HUES6 (cell line): ENCODE results near the gene EN1.

Experiments used
- H3K27ac ChIP-seq: 2 replicates; pipeline ENCODE4 v1.7.0; 2013; ENCODE audit warnings: low read depth, mild to moderate bottlenecking, low read length, inconsistent platforms
- H3K27me3 ChIP-seq: 2 replicates; pipeline ENCODE4 v1.6.1; 2013; ENCODE audit warnings: low read length; ENCODE audit not compliant: control insufficient read depth, insufficient read depth
- H3K36me3 ChIP-seq: 2 replicates; pipeline ENCODE4 v1.6.1; 2013; ENCODE audit warnings: low read length; ENCODE audit not compliant: control insufficient read depth, insufficient read depth
- H3K4me1 ChIP-seq: 2 replicates; pipeline ENCODE4 v1.6.1; 2013; ENCODE audit warnings: low read length; ENCODE audit not compliant: control insufficient read depth, insufficient read depth
- H3K4me3 ChIP-seq: 2 replicates; pipeline ENCODE4 v1.5.1; 2013; ENCODE audit warnings: low read depth, low read length
- H3K9ac ChIP-seq: one replicate; pipeline ENCODE4 v1.6.1; 2013; ENCODE audit warnings: mild to moderate bottlenecking, low read length
- H3K9me3 ChIP-seq: 2 replicates; pipeline ENCODE4 v1.6.1; 2013; ENCODE audit warnings: low read depth, low read length; ENCODE audit not compliant: control insufficient read depth, insufficient read depth

EN1 gene

GRCh38 chr2:118847762-118848172 is 319 bp upstream of the EN1 start:
- Histone ChIP-seq H3K27me3 (peaks cover 99% of the 10 kb centered on the region), H3K4me3 (peak overlapping the region; percentile 45), H3K36me3 (no peaks in the 10 kb centered on the region), H3K27ac (no peak overlapping the region), H3K9me3 (no peaks in the 10 kb centered on the region), H3K4me1 (peaks cover 59% of the 10 kb centered on the region), H3K9ac (no peak overlapping the region)

DNA sequence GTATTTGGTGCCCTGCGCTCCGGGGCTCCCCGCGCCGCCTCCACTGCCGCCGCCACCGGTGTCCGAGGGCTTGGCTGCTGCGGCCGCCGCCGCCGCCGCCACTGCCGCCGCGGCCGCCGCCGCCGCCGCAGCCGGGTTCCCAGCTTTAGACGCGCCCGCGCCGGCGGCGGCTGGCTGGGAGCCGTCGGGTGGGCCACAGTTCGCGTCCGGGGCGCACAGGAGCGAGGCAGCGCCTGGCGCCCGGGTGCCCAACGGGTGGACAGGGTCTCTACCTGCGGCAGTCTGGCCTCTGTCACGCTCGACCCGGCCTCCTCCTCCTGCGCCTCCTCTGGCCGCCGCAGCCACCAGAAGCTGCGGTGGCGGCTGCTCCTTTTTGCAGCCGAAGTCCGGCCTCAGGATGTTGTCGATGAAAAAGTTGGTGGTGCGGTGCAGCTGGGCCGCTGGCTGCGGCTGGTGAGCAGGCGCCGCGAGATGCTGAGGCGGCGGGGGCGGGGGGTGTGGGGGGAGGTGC is 951 bp downstream of the EN1 start:
- Histone ChIP-seq H3K4me3 (peak overlapping the region; percentile 24; the same call in 1 of the 2 replicates), H3K27me3 (peaks cover 99% of the 10 kb centered on the region), H3K9ac (no peak overlapping the region), H3K36me3 (no peaks in the 10 kb centered on the region), H3K27ac (no peak overlapping the region), H3K9me3 (no peaks in the 10 kb centered on the region), H3K4me1 (peaks cover 60% of the 10 kb centered on the region)

GRCh38 chr2:118845522-118846441 is 1.7 kb downstream of the EN1 start:
- Histone ChIP-seq H3K36me3 (no peaks in the 10 kb centered on the region), H3K27ac (no peak overlapping the region), H3K9me3 (no peaks in the 10 kb centered on the region), H3K27me3 (peaks cover 99% of the 10 kb centered on the region), H3K4me3 (peak overlapping the region; percentile 24), H3K4me1 (peaks cover 59% of the 10 kb centered on the region), H3K9ac (no peak overlapping the region)

DNA sequence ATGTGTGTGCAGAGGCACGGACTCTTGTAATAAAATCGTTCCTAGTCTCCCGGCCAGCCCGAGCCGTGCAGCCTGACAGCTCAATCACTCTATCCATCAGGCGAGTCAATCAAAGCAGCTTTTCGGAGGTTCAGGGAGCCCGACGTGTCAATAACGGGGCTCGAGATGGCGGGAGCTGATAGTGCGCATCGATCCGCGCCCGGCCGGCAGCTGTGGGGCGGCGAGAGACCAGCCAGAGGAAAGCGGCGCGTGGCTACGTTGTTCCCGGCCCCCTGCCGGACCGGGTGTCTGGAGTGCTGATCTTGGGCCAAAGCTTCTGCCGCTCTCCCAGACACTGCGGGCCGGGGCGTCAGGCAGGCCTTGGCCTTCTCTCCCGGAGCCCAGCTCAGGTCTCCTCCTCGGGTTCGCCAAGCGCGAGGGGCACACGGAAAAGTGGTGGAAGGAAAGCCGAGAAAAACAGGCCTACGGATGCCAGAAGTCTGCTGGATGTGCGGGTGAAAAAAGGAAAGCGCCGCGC is 2.4 kb downstream of the EN1 start:
- Histone ChIP-seq H3K9ac (no peak overlapping the region), H3K4me1 (peaks cover 52% of the 10 kb centered on the region), H3K27ac (no peak overlapping the region), H3K36me3 (no peaks in the 10 kb centered on the region), H3K4me3 (peak overlapping the region; percentile 24), H3K27me3 (peaks cover 99% of the 10 kb centered on the region), H3K9me3 (no peaks in the 10 kb centered on the region)

DNA sequence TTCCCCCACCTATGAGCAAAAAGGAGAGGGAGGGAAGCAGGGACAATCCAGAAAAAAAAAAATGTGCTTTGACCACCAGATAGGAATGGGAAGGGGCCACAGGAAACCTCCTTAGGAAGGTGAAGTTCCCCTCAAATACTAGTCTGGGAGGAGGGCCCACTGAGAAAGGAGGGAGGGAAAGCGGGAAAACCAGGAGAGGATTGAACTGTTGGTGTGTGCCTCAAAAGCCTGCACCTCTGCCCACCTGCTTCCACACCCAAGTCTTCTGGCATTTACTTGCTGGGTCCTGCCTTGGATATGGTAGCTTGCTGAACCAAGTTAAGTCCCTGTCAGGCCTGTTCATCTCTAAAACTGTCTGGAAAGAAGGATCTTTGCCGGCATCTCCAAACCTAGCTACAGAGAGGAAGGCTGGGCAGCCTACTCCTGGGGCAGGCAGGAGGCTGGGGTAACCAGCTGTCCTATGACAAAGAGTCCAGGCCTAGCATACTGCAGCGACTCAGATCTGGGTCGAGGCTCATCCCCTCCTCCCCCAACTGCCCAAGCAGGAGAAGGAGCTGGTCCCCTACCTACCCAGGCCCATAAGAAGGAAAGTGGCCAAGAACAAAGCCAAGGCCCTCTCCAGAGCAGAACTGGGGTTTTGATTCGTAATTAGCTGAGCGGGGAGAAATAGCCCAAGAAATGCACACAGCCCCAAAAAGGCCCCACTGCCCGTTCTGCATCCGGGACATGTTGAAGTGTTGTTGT is 3.0 kb downstream of the EN1 start:
- H3K27ac ChIP-seq: no peak overlapping the region
- no peaks in the 10 kb centered on the region for H3K36me3 ChIP-seq
- H3K27me3 ChIP-seq: peaks cover 99% of the 10 kb centered on the region
- no peak overlapping the region for H3K9ac ChIP-seq
- peak overlapping the region; percentile 7; the same call in 1 of the 2 replicates for H3K4me3 ChIP-seq
- no peaks in the 10 kb centered on the region for H3K9me3 ChIP-seq
- H3K4me1 ChIP-seq: peaks cover 50% of the 10 kb centered on the region

DNA sequence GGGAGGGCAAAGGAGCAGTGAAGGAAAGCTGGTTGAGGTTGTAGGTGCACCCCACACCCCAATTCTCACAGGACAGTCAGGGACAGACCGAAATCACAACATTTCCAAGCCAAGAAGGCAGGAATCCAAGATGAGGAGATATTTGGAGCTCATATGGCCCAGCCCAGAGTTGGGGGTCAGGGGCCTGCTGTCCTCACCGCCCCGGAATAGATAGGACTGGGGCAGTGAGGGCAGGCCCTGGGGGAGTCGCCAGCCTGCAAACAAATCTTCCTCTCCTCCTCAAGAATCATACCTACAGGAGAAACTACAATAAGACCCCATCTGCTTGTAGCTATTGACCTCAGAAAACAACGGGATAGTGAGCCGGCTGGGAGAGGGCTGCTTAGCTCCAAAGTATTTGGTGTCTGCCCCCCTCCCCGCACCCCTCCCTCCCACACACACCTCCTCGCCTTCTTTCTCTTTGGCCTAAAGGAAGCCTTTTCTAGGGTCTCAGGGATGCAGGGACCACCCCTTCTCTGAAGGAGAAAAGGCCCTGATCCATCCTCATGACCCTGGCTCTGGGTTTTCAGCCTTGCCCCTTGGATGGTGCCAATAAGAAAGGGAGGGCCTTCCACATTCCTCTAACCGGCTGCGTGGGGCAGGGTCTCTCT is 3.8 kb downstream of the EN1 start:
- Histone ChIP-seq H3K36me3 (no peaks in the 10 kb centered on the region), H3K27me3 (peaks cover 99% of the 10 kb centered on the region), H3K4me3 (peak overlapping the region; percentile 52), H3K9me3 (no peaks in the 10 kb centered on the region), H3K4me1 (peaks cover 43% of the 10 kb centered on the region), H3K27ac (no peak overlapping the region), H3K9ac (no peak overlapping the region)

- no peak overlapping the region for H3K27ac ChIP-seq
- peaks cover 99% of the 10 kb centered on the region for H3K27me3 ChIP-seq
- H3K36me3 ChIP-seq: no peaks in the 10 kb centered on the region
- H3K9me3 ChIP-seq: no peaks in the 10 kb centered on the region
- peak overlapping the region; percentile 52 for H3K4me3 ChIP-seq
- H3K4me1 ChIP-seq: peaks cover 42% of the 10 kb centered on the region
- H3K9ac ChIP-seq: no peak overlapping the region
Measured at GRCh38 chr2:118842661-118843482, 4.6 kb downstream of the EN1 start.

DNA sequence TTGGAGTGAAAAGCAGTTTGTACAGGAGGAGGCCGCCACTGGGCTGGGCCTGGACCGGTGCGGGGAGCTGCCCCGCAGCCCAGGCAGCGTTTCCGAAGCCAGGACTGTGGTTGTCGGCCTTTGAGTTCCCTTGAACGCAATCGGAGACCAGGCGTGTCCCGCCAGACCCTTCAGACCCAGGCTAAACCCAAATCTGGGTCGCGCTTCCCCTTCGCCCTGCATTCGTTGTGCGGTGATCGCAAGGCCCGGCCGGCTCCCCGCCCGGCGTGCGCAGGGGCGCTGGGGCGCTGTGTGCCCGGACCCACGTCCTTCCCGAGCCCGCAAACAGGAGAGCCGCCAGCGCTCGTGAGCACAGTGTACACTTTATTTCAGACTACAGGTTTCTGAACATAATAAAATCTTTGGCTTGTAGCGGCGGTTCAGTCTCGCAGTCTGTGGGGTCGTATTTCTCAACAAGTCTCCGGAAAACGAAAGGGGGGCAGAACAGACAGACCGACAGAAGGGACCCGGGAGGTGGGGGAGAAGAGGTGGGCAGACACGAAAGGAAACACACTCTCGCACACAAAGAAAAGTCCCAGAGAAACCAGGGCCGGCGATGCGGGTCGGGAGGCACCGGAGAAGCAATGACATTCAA is 5.5 kb downstream of the EN1 start:
- Histone ChIP-seq H3K4me3 (peak overlapping the region; percentile 33), H3K9ac (no peak overlapping the region), H3K9me3 (no peaks in the 10 kb centered on the region), H3K4me1 (peaks cover 44% of the 10 kb centered on the region), H3K27ac (no peak overlapping the region), H3K36me3 (no peaks in the 10 kb centered on the region), H3K27me3 (peaks cover 100% of the 10 kb centered on the region)

- H3K27ac ChIP-seq: no peak overlapping the region
- H3K4me3 ChIP-seq: peak overlapping the region; percentile 33; the same call in 1 of the 2 replicates
- peaks cover 48% of the 10 kb centered on the region for H3K4me1 ChIP-seq
- no peak overlapping the region for H3K9ac ChIP-seq
- no peaks in the 10 kb centered on the region for H3K36me3 ChIP-seq
- peaks cover 100% of the 10 kb centered on the region for H3K27me3 ChIP-seq
- H3K9me3 ChIP-seq: no peaks in the 10 kb centered on the region
Measured at GRCh38 chr2:118841450-118841827, 6.0 kb downstream of the EN1 start.
